Effector memory CD8-positive, alpha-beta T cell (primary cell): ENCODE measurements around the gene ARHGAP45.

ENCODE experiments used
- ATAC-seq: fragments of 150-1000 bp; cut with Tn5 transposase; replicated peaks from 2 replicates; pipeline ENCODE4 v1.10.0; 2021; ENCODE audit warnings: mild to moderate bottlenecking, moderate library complexity
- DNase-seq, 3 experiments: peaks; one replicate each; pipeline ENCODE4 v3.0.0; 2021
- H3K27ac Mint-ChIP-seq, 2 donors: one replicate each; pipeline ENCODE4 v1.8.0; 2022; ENCODE audit warnings: mild to moderate bottlenecking in 2 of 2, mixed read lengths in 2 of 2, moderate library complexity in 2 of 2
- H3K27me3 Mint-ChIP-seq, 2 donors: one replicate each; pipeline ENCODE4 v1.8.0; 2022; ENCODE audit warnings: mixed read lengths in 2 of 2
- H3K36me3 Mint-ChIP-seq: one replicate; pipeline ENCODE4 v1.8.0; 2022; ENCODE audit warnings: mild to moderate bottlenecking, moderate library complexity, mixed read lengths; ENCODE audit not compliant: insufficient read depth
- H3K4me1 Mint-ChIP-seq, 2 donors: one replicate each; pipeline ENCODE4 v1.8.0; 2022; ENCODE audit warnings: low read depth in 2 of 2, mixed read lengths in 2 of 2
- H3K4me3 Mint-ChIP-seq, 2 donors: one replicate each; pipeline ENCODE4 v1.8.0; 2022; ENCODE audit warnings: mild to moderate bottlenecking in 2 of 2, mixed read lengths in 2 of 2, moderate library complexity in 2 of 2
- H3K9me3 Mint-ChIP-seq, 2 donors: one replicate each; pipeline ENCODE4 v1.8.0; 2022; ENCODE audit warnings: mixed read lengths in 2 of 2

Gene ARHGAP45

GRCh38 chr19:1042689-1043511 is 24.1 kb upstream of the ARHGAP45 start:
- Mint-ChIP-seq H3K9me3 (no peaks in the 10 kb centered on the region), H3K27ac (no peak overlapping the region), H3K27me3 (no peaks in the 10 kb centered on the region), H3K4me1 (peaks cover 35 to 44% of the 10 kb centered on the region in 2 donors), H3K36me3 (peaks cover 64% of the 10 kb centered on the region), H3K4me3 (peak overlapping the region in 1 of 2 donors; percentile 92)
- ATAC-seq (no peak), DNase-seq (no peak)

GRCh38 chr19:1045247-1045603 is 21.7 kb upstream of the ARHGAP45 start:
- Mint-ChIP-seq H3K36me3 (peaks cover 45% of the 10 kb centered on the region), H3K4me3 (peak overlapping the region in 1 of 2 donors; percentile 39), H3K4me1 (peaks cover 20 to 21% of the 10 kb centered on the region in 2 donors), H3K27me3 (no peaks in the 10 kb centered on the region), H3K9me3 (no peaks in the 10 kb centered on the region), H3K27ac (peak overlapping the region in 1 of 2 donors; percentile 83)
- peak; percentile 66 to 76 (median 70) for DNase-seq
- ATAC-seq: peak; percentile 57

GRCh38 chr19:1046117-1046626 is 20.8 kb upstream of the ARHGAP45 start:
- no peak for ATAC-seq
- DNase-seq: no peak
- Mint-ChIP-seq H3K9me3 (no peaks in the 10 kb centered on the region), H3K36me3 (peaks cover 38% of the 10 kb centered on the region), H3K27ac (no peak overlapping the region), H3K4me1 (peaks cover 12% of the 10 kb centered on the region in 2 donors), H3K4me3 (no peak overlapping the region), H3K27me3 (no peaks in the 10 kb centered on the region)

GRCh38 chr19:1046836-1047695 is 19.9 kb upstream of the ARHGAP45 start:
- peak overlapping the region in 1 of 2 donors; percentile 47 for H3K4me3 Mint-ChIP-seq
- ATAC-seq (peak; percentile 80), DNase-seq (peak in 2 of 3 experiments; percentile 61 to 68)
- H3K9me3 Mint-ChIP-seq: no peaks in the 10 kb centered on the region
- no peaks in the 10 kb centered on the region for H3K27me3 Mint-ChIP-seq
- no peak overlapping the region for H3K27ac Mint-ChIP-seq
- peaks cover 38% of the 10 kb centered on the region for H3K36me3 Mint-ChIP-seq
- H3K4me1 Mint-ChIP-seq: peaks cover 8 to 12% of the 10 kb centered on the region in 2 donors

GRCh38 chr19:1047696-1048147 is 19.2 kb upstream of the ARHGAP45 start:
- DNase-seq: no peak
- Mint-ChIP-seq H3K27ac (no peak overlapping the region), H3K9me3 (no peaks in the 10 kb centered on the region), H3K4me1 (peaks cover 5 to 8% of the 10 kb centered on the region in 2 donors), H3K36me3 (peaks cover 34% of the 10 kb centered on the region), H3K4me3 (no peak overlapping the region), H3K27me3 (no peaks in the 10 kb centered on the region)
- ATAC-seq: no peak

- DNase-seq: no peak
- H3K4me1 Mint-ChIP-seq: peaks cover 5 to 8% of the 10 kb centered on the region in 2 donors
- no peaks in the 10 kb centered on the region for H3K27me3 Mint-ChIP-seq
- no peak for ATAC-seq
- peak overlapping the region in 1 of 2 donors; percentile 49 for H3K27ac Mint-ChIP-seq
- H3K9me3 Mint-ChIP-seq: no peaks in the 10 kb centered on the region
- H3K36me3 Mint-ChIP-seq: peaks cover 31% of the 10 kb centered on the region
- H3K4me3 Mint-ChIP-seq: no peak overlapping the region
These were observed 17.9 kb upstream of the ARHGAP45 start for GRCh38 chr19:1049106-1049505.

- H3K9me3 Mint-ChIP-seq: no peaks in the 10 kb centered on the region
- no peaks in the 10 kb centered on the region for H3K27me3 Mint-ChIP-seq
- DNase-seq (no peak), ATAC-seq (no peak)
- peaks cover 5 to 8% of the 10 kb centered on the region in 2 donors for H3K4me1 Mint-ChIP-seq
- H3K4me3 Mint-ChIP-seq: no peak overlapping the region
- peaks cover 25% of the 10 kb centered on the region for H3K36me3 Mint-ChIP-seq
- H3K27ac Mint-ChIP-seq: peak overlapping the region in 1 of 2 donors; percentile 38
These were observed 17.2 kb upstream of the ARHGAP45 start for GRCh38 chr19:1049800-1050199.

- ATAC-seq (no peak), DNase-seq (no peak)
- no peak overlapping the region for H3K4me3 Mint-ChIP-seq
- H3K4me1 Mint-ChIP-seq: peaks cover 0 to 5% of the 10 kb centered on the region in 2 donors
- no peaks in the 10 kb centered on the region for H3K27me3 Mint-ChIP-seq
- H3K9me3 Mint-ChIP-seq: no peaks in the 10 kb centered on the region
- H3K27ac Mint-ChIP-seq: peak overlapping the region; percentile 10 to 78
- H3K36me3 Mint-ChIP-seq: peaks cover 19% of the 10 kb centered on the region
These were observed 15.8 kb upstream of the ARHGAP45 start for GRCh38 chr19:1050989-1051788.

- Mint-ChIP-seq H3K27ac (peak overlapping the region; percentile 10 to 78), H3K4me1 (peaks cover under 1 to 8% of the 10 kb centered on the region in 2 donors), H3K9me3 (no peaks in the 10 kb centered on the region), H3K27me3 (no peaks in the 10 kb centered on the region), H3K36me3 (peaks cover 20% of the 10 kb centered on the region), H3K4me3 (no peak overlapping the region)
- ATAC-seq: no peak
- no peak for DNase-seq
These were observed 15.2 kb upstream of the ARHGAP45 start for GRCh38 chr19:1051791-1052190.

GRCh38 chr19:1052349-1052975 is 14.5 kb upstream of the ARHGAP45 start:
- Mint-ChIP-seq H3K4me3 (no peak overlapping the region), H3K27ac (peak overlapping the region; percentile 33 to 79)

GRCh38 chr19:1053176-1054101 is 13.5 kb upstream of the ARHGAP45 start:
- ATAC-seq (no peak), DNase-seq (no peak)
- Mint-ChIP-seq H3K27ac (peak overlapping the region; percentile 33 to 79), H3K9me3 (no peaks in the 10 kb centered on the region), H3K4me3 (no peak overlapping the region), H3K4me1 (peaks cover 17 to 20% of the 10 kb centered on the region in 2 donors), H3K27me3 (no peaks in the 10 kb centered on the region), H3K36me3 (peaks cover 16% of the 10 kb centered on the region)

More at GRCh38 chr19:1052349-1052975, 14.5 kb upstream of the ARHGAP45 start:
- Mint-ChIP-seq H3K4me1 (peaks cover 7 to 12% of the 10 kb centered on the region in 2 donors), H3K27me3 (no peaks in the 10 kb centered on the region), H3K36me3 (peaks cover 16% of the 10 kb centered on the region), H3K9me3 (no peaks in the 10 kb centered on the region)
- no peak for ATAC-seq
- no peak for DNase-seq
